ENCODE data around the gene CYP4F22.

CYP4F22 gene

DNA sequence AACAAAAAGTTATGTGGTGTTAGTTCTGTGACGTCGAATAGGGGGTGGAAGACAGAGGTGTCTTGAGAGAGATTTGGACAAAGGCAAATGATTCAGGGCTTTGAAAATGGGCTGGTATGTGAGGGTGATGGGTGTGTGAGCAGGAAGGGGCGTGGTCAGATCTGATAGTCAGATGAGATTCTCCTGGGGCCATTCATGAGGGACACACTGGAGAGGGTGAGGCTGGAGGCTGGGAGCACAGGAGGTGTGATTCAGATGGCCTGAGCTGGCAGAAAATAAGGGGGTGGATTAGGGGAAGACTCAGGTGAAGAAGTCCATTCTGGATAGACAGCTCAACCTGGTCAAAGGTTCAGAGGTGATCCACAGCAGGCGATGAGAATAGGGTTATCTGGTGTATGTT lies 28.0 kb downstream of the CYP4F22 start:
- DNase-seq (ENCODE audit: low spot score) = no peak

- DNase-seq (ENCODE audit: low spot score) = no peak
Observed at GRCh38 chr19:15538774-15539173, 30.4 kb downstream of the CYP4F22 start.

DNA sequence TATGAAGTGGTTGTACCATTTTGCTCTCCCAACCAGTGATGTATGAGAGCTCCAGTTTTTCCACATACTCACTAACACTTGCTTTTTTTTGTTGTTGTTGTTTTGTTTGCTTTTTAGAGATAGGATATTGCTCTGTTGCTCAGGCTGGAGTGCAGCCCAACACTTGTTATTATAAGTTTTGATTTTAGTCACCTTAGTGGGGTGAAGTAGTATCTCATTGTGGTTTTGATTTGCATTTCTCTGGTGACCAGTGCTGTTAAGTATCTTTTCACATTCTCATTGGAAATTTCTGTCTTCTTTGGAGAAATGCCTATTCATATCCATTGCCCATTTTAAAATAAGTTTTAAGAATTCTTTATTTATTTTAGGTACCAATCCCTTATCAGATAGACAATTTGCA lies 31.3 kb downstream of the CYP4F22 start:
- no peak for DNase-seq (ENCODE audit: low spot score)

DNA sequence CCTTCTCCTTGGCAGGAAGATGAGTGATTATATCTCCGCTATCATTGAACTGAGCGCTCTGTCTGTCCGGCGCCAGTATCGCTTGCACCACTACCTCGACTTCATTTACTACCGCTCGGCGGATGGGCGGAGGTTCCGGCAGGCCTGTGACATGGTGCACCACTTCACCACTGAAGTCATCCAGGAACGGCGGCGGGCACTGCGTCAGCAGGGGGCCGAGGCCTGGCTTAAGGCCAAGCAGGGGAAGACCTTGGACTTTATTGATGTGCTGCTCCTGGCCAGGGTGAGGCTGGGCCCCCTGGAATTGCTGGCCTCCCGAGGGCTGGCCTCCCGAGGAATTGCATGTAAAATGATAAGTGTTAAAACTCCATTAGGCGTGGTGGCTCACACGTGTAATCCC lies 32.1 kb downstream of the CYP4F22 start:
- no peak for DNase-seq (ENCODE audit: low spot score)

DNA sequence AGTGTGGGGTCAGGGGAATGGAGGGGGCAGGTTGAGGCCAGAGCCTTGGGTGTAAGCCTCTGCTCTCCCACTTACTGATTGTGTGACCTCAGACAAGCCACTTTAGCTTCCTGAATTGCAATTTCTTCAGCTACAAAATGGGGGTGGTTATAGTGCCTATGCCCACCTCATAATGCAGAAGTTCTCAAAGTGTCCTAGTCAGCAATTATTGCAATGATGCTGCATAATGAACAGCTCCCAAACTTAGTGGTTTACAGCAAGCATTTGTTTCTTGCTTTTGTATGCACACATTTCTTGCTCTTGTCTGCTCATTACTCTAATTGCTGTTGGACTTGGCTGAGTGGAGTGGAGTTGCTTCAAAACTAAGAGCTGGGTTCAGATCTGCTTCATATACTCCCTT lies 36.0 kb downstream of the CYP4F22 start:
- DNase-seq (ENCODE audit: low spot score) = no peak

DNA sequence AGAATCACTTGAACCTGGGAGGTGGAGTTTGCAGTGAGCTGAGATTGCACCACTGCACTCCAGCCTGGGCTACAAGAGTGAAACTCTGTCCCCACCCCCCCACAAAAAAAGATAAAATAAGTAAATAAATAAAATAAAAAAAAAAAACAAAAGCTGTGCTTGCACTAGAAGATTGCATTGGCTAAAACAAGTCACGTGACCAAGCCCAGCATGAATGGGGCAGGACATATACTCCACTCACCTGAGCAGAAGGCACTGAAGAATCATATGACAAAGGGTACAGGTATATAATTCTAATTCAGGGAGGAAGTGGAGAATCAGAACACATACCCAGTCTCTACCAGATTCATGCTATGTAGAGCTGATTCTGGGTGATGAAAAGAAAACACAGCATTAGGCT lies 36.6 kb downstream of the CYP4F22 start:
- no peak for DNase-seq (ENCODE audit: low spot score)

DNA sequence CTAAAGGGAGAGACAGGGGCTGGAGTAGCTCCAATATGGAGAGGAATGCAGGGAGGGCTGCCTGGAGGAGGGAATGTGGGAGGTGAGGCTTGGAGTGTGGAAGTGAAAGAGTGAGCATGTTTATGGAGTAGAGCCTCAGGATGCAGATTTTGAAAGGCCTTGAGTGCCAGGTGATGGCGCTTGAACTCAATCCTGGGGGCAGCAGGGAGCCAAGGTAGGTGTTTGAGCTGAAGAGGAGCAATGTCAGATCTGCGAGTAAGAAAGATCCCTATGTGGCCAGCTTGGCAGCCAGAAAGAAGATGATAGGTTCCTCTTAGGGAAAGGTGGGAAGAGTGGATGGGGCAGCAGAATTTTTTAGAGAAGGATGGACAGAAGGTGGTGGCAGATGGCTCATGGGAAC lies 40.3 kb downstream of the CYP4F22 start:
- DNase-seq (ENCODE audit: low spot score) = no peak

DNA sequence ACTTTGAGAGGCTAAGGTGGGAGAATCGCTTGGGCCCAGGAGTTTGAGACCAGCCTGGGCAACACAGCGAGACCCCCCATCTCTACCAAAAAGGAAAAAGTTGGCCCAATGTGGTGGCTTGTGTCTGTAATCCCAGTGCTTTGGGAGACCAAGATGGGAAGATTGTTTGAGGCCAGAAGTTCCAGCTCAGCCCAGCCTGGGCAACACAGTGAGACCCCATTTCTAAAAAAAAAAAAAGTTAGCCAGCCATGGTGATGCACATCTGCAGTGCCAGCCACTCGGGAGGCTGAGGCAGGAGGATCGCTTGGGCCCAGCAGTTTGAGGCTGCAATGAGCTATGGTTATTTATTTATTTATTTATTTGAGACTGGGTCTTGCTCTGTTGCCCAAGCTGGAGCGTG lies 41.3 kb downstream of the CYP4F22 start:
- no peak for DNase-seq (ENCODE audit: low spot score)

DNA sequence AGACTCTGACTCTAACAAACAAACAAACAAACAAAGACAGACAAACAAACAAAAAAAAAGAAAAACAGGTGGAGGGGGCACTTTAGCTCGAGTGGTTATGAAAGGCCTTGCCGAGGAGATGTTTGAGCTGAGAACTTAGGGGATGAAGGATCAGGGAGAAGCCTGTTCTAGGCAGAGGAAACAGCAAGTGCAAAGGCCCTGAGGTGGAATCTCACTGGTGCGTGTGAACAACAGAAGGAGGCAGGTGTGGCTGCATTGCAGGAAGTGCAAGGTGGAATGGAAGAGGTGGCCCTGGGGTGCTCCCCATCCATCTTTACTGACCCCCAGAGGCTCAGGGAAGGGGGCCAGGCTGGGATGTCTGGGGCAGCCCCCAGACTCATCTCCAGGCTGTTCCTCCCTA lies 41.9 kb downstream of the CYP4F22 start:
- DNase-seq (ENCODE audit: low spot score) = no peak

DNA sequence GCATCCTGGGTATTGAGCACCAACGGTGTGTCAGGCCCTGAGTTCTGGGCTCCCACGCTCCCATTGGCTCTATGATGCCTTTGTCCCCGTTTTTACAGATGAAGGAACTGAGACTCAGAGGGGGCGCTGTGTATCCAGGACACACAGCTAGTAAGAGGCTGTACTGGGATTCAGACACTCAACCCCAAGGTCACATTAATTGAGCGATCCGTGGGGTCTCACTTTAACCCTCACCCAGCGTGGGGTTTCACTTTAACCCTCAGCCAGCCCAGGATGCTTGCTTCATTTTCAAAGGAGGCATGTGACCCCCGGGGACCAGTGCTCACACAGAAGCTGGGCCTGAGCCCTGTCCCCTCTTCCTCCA lies 42.6 kb downstream of the CYP4F22 start:
- no peak for DNase-seq (ENCODE audit: low spot score)

DNA sequence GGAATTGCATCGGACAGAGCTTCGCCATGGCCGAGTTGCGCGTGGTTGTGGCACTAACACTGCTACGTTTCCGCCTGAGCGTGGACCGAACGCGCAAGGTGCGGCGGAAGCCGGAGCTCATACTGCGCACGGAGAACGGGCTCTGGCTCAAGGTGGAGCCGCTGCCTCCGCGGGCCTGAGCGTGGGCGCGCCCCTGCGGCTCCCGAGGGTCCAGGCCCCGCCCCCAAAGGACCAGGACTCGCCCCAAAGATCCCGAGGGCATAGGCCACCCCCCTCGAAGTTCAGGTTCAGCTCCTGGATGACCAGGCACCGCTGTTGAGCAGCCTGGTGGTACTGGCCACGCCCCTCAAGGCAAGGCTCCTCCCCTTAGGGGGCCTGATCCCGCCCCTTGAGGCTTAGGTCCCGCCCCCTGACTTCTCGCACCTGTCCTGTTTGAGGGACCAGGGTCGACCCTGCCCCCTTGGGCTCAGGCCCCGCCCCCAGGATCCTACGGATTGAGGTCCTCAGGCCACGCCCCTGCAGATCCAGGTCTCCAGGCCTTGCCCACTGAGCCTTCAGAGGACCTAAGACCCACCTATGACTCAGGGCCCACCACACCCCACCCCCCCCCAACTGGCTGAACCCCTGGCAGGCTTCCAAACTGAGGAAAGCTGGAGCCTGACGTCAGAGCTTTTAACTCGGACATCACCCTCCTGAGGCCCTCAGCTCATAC lies 43.1 kb downstream of the CYP4F22 start:
- DNase-seq (ENCODE audit: low spot score) = peak; percentile 80

DNA sequence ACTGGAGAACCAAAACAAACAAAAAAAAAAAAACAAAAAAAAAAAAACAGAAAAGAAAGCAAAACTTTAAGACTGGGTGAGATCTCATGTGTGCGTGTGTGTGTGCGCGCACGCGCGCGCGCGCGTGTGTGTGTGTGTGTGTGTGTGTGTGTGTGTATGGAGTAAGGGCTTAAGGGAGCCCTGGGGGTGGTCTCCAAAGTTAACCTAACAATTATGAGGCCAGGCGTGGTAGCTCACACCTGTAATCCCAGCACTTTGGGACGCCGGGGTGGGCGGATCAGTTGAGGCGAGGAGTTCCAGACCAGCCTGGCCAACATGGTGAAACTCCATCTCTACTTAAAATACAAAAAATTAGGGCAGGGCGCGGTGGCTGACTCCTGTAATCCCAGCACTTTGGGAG lies 46.7 kb downstream of the CYP4F22 start:
- DNase-seq (ENCODE audit: low spot score) = no peak

DNA sequence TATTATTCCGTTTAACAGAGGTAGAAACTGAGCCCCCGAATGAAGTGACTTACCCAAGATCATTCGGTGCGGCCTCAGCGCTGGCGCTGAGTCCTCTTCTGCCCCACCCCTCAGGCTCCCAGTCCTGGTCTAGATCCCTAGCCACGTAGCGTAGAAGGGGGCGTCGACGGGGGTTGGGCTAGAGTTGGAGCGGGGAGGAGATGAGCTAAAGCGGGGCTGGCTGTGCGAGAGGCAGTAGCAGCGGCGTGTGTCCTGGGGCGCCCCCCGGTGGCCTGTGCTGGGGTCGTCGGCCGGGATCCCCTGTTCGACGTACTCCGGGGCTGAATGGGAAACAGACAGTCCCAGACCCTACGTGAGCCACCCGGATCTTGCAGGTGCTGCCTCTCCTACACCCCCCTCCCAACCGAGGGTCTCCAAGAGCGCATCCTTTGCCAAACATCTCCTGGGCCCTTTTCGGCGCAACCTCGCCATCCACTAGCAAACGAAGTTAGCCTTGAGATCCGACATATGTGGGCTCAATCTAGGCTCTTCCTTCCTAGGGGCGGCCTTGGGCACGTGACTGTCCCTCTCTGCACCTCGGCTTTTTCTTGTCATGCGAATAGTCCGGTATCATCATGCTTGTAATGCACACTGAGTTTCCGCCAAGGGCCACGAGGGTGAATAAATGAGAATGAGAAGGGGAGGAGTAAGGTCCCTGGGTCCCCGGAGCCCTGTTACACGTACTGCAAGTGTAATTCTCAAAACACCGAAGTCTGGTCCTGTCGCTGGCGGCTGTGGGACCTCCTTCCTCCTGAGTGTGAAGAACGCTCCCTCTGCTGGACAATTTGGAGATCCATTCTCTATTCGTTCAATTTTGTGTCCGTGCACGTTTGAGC lies 47.7 kb downstream of the CYP4F22 start:
- DNase-seq (ENCODE audit: low spot score) = peak; percentile 93

- no peak for DNase-seq (ENCODE audit: low spot score)
Observed at GRCh38 chr19:15556634-15557181, 48.4 kb downstream of the CYP4F22 start.

- DNase-seq (ENCODE audit: low spot score) = no peak
Observed at GRCh38 chr19:15557223-15557622, 48.9 kb downstream of the CYP4F22 start.

DNA sequence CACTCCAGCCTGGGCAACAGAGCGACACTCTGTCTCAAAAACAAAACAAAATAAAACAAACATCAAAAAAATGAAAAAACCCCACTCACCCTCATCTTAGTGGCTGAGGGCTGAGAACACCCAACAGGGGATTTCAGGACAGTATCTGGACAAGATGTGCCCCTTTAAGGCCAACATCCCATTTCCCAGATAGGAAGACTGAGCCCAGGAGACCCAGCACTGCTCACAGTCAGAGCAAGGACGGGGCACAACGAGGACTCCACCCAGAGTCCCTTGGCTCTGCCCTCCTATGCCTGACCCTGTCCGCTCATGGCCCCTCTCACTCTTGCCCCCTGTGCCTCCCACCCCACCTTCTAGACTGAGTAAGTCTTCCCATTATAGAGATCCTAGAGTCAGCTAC lies 53.8 kb downstream of the CYP4F22 start:
- no peak for DNase-seq (ENCODE audit: low spot score)

DNA sequence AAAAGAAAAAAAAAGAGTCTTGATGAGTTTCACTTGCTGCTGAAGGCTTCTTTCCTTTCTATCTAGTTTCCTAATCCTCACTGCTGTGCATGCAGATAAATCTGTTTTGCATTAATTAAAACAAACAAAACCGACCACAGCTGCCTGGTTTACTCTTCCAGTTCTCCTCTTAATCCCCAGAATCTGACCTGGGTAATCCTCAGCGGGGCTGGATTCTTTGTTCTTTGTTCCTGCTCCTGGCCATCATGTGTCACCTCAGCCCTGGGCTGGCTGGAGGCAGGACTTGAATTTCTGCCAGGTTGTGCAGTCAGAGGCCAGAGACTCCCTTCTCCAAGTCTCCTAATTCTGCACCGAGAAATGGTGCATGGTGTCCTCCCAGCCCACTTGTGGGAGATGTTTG lies 54.5 kb downstream of the CYP4F22 start:
- DNase-seq (ENCODE audit: low spot score) = no peak

GRCh38 chr19:15563325-15563794 lies 55.0 kb downstream of the CYP4F22 start:
- DNase-seq (ENCODE audit: low spot score) = no peak

- DNase-seq (ENCODE audit: low spot score) = no peak
Observed at GRCh38 chr19:15563931-15564330, 55.6 kb downstream of the CYP4F22 start.

DNA sequence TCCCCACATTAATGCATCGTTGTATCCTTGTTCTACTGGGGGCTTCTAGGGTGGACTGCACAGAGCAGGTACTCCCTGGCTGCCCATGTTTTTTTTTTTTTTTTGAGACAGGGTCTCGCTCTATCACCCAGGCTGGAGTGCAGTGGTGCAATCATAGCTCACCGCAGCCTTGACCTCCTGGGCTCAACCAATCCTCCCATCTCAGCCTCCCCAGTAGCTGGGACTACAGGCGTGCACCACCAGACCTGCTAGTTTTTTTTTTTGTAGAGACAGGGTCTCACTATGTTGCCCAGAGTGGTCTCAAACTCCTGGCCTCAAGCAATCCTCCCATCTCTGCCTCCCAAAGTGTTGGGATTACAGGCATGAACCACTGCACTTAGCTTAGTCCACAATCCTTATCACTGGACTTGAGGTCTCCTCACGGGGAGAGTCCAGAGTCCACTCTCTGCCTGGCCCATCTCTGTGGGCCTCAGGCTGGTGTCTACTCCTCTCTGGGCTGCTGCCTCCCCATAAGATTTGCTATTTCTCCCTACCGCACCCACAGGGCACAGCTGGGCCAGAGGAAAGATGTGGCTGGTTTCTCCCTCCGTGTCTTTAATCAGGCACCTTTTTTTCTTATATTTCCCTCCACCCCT lies 56.3 kb downstream of the CYP4F22 start:
- DNase-seq (ENCODE audit: low spot score) = no peak

DNA sequence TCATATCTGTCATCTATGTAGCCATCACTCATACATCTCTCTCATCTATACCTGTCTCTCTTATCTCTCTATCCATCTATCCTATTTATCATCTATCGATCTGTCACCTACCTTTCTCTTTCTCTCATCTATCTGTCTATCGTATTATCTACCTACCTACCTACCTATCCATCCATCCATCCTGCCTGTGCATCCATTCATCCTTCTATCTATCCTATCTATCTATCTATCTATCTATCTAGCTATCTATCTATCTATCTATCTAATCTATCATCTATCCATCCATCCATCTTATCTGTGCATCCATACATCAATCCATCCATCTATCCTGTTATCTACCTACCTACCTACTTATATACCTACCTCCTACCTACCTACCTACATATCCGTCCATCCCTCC lies 62.1 kb downstream of the CYP4F22 start:
- no peak for DNase-seq (ENCODE audit: low spot score)

GRCh38 chr19:15575406-15575805 lies 67.1 kb downstream of the CYP4F22 start:
- DNase-seq (ENCODE audit: low spot score) = no peak
